HG03378 (cell line): ENCODE measurements around the gene PRKD2.

Experiments
- ATAC-seq: cut with Tn5 transposase; IDR thresholded peaks from one replicate; pipeline ENCODE4 v1.9.1; 2021; ENCODE audit warnings: mild to moderate bottlenecking, moderate library complexity; ENCODE audit not compliant: unreplicated experiment

The PRKD2 gene

DNA sequence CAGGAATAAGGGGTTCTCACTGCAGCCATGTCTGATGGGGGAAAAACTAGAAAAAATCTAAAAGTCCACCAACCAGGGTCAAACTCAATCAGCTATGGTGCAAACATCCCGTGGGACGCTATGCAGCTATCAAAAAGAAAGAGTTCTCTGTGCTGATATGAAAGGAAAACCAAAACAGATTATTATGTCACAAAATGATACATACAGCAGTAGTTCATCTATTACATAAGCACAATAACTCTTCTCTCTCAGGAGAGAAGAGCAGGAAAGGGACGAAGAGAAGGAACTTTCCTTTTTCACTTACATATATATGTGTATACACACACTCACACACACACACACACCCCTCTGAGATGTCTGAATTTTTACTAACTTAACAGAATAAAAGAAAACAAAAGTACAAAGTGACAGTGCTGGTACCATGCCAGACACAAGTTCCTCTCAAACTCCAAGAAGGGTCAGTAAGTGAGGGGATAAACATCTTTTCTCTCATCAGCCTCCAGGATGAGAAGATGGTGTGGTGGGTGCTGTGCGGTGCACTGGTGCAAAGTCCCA, 26.1 kb upstream of the PRKD2 start:
- no peak for ATAC-seq

GRCh38 chr19:46741447-46741846, 24.5 kb upstream of the PRKD2 start:
- ATAC-seq = no peak

DNA sequence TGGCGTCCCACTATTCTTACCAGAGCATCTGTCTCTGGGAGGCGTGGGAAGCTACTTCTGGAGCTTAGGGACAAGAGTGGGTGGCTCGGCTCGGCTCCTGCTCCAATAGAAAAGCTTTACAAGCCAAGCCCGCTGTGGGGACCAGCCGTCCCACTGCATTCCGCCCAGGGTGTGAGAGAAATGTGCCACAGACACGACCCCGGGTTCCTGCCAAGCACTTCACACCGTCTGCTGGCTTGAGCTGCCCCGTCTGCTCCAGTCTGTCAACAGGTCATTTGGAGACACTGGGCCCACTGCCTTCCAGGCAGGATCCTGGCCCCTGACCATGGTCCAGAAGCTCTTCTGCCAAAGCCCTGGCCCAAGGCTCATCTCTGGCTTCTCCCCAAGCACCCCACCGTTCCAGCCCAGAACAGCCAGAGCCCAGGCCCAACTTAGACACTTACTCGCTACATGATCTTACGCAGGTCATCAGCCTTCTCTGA, 22.4 kb upstream of the PRKD2 start:
- no peak for ATAC-seq

DNA sequence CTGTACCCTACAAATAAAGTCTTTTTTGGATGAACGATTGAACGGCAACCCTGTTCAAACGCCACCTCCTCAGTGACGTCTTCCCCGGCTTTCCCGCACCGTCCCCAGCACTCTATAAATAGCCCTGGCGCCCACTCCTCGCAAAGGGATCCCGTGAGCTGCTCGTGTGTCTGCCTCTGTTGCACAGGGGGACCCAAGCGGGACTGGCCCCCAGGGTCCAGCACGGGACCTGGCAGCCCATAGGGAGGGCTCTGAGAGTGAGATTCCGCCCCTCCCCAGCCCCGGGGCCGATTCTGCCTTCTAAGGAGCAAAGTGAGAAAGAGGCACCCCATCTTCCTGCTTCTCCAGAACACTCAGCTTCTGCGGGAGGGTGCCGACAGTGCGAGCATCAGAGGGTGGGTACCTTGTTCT, 20.9 kb upstream of the PRKD2 start:
- no peak for ATAC-seq

GRCh38 chr19:46737298-46737654, 20.4 kb upstream of the PRKD2 start:
- ATAC-seq = no peak

DNA sequence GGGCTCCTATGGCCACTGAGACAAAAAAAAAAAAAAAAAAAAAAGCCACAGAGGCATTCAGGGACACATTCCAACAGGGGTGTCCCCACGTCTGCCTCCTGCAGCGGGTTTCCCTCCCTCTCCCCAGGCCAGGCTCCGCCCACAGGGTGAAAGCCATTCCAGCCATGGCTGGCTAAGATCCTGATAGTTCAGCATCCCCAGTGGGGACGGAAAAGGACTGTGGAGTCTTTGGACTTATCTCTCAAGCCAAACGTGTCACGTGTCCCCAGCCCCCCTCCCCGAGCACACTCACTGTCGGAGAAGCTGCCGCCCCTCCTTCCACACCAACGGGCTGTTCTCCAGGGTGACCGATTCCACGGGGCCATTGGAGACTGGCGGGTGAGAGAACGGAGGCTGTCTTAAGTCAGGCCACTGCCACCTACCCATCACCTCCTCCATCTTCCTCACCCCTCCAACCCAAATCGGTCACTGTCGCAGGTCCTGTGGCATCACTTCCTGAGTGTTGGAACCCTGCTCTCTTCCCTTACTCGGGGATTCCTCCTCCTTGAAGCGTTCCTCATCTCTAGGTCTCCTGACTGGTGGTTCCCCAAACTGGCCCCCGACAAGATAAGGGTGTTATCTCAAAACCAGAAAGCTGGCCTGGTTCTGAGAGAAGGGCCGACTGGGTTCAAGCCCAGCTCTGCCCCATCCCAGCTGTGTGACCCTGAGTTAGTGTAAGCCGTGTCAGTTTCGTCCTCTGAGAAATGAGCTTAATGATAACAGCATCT, 19.8 kb upstream of the PRKD2 start:
- no peak for ATAC-seq

- ATAC-seq = no peak
Observed at GRCh38 chr19:46733690-46734292, 16.9 kb upstream of the PRKD2 start.

- ATAC-seq = no peak
Observed at GRCh38 chr19:46732966-46733689, 16.2 kb upstream of the PRKD2 start.

GRCh38 chr19:46732172-46732938, 15.4 kb upstream of the PRKD2 start:
- no peak for ATAC-seq

- ATAC-seq = no peak
Observed at GRCh38 chr19:46731584-46731983, 14.7 kb upstream of the PRKD2 start.

DNA sequence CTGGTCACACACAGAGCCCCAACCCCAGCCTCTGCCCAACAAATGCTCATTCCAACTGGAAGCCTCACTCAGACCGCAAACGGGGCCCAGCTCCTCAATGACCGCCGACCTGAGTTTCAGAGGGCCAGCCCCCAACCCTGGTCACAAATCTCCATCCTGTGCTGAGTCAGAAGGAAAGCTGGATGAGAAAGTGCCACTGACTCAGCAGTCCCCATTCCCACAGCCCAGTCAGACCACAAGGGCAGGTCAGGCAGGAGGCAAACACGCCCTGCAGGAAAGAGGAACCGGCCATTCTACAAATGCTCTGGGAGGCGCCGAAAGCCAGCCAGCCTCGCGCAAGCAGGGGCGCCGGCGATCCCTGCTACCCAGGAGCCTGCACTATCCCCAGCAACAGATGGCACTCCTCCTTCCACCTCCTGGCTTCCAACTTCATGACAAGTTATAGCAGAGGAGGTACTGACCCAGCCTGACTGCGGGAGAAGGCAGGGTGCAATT, 14.1 kb upstream of the PRKD2 start:
- no peak for ATAC-seq

DNA sequence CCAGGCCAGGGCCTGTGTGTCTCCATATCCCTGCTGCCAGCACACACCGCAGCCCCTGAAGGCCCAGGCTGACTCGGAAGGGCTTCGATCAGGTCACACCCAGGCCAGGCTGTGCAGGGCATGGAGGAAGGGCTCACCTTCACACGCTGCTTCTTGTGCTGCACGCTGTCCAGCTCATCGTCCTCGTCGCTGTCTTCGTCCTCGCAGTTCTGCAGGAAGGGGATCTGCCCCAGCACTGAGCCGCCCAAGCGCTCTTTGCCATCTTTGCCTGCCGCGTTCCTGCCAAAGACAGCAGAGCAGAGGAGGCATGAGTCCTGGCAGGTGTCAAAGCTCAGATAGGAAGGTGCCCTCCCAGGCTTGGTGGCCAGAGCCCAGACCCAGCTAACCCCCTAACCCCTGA, 13.7 kb upstream of the PRKD2 start:
- no peak for ATAC-seq

GRCh38 chr19:46730187-46730586, 13.3 kb upstream of the PRKD2 start:
- no peak for ATAC-seq

GRCh38 chr19:46729696-46730095, 12.8 kb upstream of the PRKD2 start:
- no peak for ATAC-seq

GRCh38 chr19:46728693-46729339, 11.9 kb upstream of the PRKD2 start:
- no peak for ATAC-seq

DNA sequence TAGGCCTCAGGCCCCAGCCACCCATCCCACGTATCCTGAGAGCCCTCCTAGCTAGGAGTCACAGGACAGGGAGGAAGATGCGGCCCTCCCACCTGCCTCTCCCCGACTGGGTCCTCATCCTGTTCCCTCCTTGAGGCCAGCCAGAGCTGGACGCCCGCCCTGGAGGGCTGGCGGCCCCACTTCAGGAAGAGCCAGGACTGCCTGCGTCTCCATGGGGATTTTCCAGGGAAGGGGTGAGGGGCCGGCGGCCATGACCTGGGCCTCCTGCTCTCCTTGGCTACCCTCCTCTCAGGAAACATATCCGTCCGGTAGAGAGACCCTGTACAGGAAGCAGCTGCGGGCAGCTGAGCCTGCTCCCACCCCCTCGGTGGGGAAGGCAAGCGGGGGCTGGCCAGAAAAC, 11.3 kb upstream of the PRKD2 start:
- ATAC-seq = no peak

GRCh38 chr19:46727757-46728156, 10.8 kb upstream of the PRKD2 start:
- no peak for ATAC-seq

DNA sequence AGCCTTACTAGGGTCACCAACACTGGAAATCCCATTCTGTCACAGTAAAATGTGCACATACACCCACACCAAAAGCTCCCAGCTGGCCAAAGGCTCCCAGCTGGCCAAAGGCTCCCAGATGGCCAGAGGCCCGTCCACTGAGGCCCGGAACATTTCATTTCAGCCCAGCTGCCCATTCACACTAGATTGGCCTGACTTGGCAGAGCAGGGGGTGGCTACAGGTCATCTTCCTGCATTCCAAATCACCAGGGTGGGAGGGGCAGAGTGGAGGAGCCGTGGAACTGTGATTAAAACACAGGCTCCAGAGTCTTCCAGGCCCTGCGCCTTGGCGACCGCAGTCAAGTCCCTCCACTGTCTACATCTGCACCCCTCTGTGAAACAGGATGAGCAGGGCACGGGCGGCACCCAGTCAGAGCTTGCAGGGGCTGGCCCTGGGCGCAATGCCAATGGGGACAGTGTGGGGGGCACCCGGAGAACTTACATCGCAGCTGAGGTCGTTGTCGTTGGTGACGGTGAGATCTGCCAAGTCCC, 10.1 kb upstream of the PRKD2 start:
- ATAC-seq = no peak

DNA sequence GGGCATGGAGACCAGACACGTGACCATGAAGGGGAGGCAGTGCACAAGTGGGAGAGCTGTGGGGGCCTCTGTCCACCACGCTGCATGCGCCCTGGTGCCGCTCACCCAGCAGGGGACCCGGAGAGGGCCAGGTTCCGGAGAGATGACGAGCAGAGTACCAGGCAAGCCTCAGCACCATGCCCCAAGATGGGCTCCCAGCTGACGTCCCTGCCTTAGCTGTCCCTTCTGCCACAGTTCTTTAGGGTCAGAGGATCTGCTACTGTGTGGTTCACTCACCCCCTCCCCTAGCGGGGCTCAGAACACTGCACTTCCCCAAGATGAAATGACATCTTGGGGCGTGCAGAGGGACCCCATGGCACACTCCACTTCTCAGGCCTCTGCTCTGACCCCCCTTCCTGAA, 9.6 kb upstream of the PRKD2 start:
- ATAC-seq = no peak

- no peak for ATAC-seq
Observed at GRCh38 chr19:46725859-46726393, 9.0 kb upstream of the PRKD2 start.
